GM12878 (cell line): Measurements from ENCODE around the gene ABCD3. TPM values are rescaled to one million over a fixed set of nuclear protein-coding genes. Genes with fewer than 3 reads are reported as not detected.

Source experiments
- MTA3 ChIP-seq: IDR thresholded peaks from 2 replicates; pipeline ENCODE4 v1.6.1; 2012; ENCODE audit warnings: low read length, inconsistent platforms, borderline replicate concordance
- ZBED1 ChIP-seq: IDR thresholded peaks from 2 replicates; pipeline ENCODE4 v1.6.1; 2016; ENCODE audit warnings: borderline replicate concordance
- polyA plus RNA-seq, 11 experiments: library from polyadenylated mRNA; depleted of rRNA in 4 of 11; unstranded in 6 of 11; stranded (reverse) in 5 of 11; fragments of >200 nt; fragmentation: Nextera tagmentation in 4 of 11; fragmentation: Illumina TruSeq in 1 of 11; extraction: Ambion mirVana in 4 of 11; extraction: Trizol in 1 of 11; gene quantifications; 1 replicate in 1 of 11; 2 replicates in 10 of 11; pipeline versions ENCODE4 v1.2.1 to v1.2.3, GENCODE V29; 2011 to 2016; ENCODE audit warnings: inconsistent platforms in 2 of 11, missing spikeins in 2 of 11, low read depth in 1 of 11
- total RNA-seq, 4 experiments: library from RNA; depleted of rRNA in 3 of 4; stranded (reverse); fragments of >200 nt in 3 of 4; fragmentation: Illumina TruSeq in 1 of 4; extraction: Trizol in 1 of 4; gene quantifications; 2 replicates each; pipeline versions ENCODE4 v1.2.1 to v1.2.3, GENCODE V29; 2013 to 2021
- TF ChIP-seq, protein P1 (sequence below): IDR thresholded peaks from 2 replicates; pipeline ENCODE4 v1.6.1; 2012; ENCODE audit warnings: mild to moderate bottlenecking, low read depth, low read length
- TF ChIP-seq, protein P2 (sequence below): fragments of 450-650 bp; formaldehyde crosslinking; IDR thresholded peaks from 2 replicates; pipeline ENCODE4 v1.5.0; 2022; ENCODE audit warnings: mild to moderate bottlenecking, missing genetic modification characterization
- TF ChIP-seq, protein P3 (sequence below): fragments of 450-650 bp; IDR thresholded peaks from 2 replicates; pipeline ENCODE4 v1.6.1; 2016; ENCODE audit warnings: mild to moderate bottlenecking
- TF ChIP-seq, protein P4 (sequence below): IDR thresholded peaks from 2 replicates; pipeline ENCODE4 v1.6.1; 2012; ENCODE audit warnings: low read depth, low read length, improper control_type of control experiment

ABCD3 gene
- total and polyA plus RNA-seq, 10 of the 15 experiments (the other 5 are each of a cell fraction or from before 2014, with no cell fraction given), result 15.1 to 40.2 (median 24.1) TPM

DNA sequence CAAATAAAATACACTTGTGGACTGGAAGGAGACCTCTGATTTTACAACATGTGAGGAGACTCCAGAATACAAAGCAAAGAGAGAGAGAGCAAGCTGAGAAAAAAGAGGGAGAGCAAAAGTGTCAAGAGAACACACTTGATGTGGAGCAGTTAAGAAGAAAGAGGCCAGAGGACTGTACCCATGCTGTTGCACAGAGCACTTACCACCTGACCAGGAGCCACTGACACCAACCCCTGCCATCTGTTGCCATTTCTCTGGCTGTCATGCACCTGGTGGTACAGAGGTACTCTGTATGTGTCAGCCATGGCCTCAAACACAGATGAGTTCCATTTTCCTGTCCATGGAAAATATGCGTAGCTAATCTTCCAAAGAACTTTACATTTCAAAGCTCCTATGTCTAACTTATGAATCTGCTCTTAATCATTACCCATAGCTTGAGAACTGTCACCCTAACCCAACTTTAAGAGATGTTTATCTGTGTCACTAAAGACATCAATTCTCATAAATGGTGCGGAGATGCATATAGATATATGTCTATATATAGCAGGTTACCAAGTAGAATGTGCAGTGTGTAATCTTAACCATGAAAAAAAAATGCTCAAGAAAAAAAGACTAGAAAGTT, 32.8 kb upstream of the ABCD3 start (continued):
- TF ChIP-seq, protein P1, sequence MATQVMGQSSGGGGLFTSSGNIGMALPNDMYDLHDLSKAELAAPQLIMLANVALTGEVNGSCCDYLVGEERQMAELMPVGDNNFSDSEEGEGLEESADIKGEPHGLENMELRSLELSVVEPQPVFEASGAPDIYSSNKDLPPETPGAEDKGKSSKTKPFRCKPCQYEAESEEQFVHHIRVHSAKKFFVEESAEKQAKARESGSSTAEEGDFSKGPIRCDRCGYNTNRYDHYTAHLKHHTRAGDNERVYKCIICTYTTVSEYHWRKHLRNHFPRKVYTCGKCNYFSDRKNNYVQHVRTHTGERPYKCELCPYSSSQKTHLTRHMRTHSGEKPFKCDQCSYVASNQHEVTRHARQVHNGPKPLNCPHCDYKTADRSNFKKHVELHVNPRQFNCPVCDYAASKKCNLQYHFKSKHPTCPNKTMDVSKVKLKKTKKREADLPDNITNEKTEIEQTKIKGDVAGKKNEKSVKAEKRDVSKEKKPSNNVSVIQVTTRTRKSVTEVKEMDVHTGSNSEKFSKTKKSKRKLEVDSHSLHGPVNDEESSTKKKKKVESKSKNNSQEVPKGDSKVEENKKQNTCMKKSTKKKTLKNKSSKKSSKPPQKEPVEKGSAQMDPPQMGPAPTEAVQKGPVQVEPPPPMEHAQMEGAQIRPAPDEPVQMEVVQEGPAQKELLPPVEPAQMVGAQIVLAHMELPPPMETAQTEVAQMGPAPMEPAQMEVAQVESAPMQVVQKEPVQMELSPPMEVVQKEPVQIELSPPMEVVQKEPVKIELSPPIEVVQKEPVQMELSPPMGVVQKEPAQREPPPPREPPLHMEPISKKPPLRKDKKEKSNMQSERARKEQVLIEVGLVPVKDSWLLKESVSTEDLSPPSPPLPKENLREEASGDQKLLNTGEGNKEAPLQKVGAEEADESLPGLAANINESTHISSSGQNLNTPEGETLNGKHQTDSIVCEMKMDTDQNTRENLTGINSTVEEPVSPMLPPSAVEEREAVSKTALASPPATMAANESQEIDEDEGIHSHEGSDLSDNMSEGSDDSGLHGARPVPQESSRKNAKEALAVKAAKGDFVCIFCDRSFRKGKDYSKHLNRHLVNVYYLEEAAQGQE, result no peak
- TF ChIP-seq, protein P2, sequence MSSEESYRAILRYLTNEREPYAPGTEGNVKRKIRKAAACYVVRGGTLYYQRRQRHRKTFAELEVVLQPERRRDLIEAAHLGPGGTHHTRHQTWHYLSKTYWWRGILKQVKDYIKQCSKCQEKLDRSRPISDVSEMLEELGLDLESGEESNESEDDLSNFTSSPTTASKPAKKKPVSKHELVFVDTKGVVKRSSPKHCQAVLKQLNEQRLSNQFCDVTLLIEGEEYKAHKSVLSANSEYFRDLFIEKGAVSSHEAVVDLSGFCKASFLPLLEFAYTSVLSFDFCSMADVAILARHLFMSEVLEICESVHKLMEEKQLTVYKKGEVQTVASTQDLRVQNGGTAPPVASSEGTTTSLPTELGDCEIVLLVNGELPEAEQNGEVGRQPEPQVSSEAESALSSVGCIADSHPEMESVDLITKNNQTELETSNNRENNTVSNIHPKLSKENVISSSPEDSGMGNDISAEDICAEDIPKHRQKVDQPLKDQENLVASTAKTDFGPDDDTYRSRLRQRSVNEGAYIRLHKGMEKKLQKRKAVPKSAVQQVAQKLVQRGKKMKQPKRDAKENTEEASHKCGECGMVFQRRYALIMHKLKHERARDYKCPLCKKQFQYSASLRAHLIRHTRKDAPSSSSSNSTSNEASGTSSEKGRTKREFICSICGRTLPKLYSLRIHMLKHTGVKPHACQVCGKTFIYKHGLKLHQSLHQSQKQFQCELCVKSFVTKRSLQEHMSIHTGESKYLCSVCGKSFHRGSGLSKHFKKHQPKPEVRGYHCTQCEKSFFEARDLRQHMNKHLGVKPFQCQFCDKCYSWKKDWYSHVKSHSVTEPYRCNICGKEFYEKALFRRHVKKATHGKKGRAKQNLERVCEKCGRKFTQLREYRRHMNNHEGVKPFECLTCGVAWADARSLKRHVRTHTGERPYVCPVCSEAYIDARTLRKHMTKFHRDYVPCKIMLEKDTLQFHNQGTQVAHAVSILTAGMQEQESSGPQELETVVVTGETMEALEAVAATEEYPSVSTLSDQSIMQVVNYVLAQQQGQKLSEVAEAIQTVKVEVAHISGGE (CRISPR knock-in tag), result no peak
- TF ChIP-seq MTA3 (no peak), ZBED1 (no peak)
- TF ChIP-seq, protein P3, sequence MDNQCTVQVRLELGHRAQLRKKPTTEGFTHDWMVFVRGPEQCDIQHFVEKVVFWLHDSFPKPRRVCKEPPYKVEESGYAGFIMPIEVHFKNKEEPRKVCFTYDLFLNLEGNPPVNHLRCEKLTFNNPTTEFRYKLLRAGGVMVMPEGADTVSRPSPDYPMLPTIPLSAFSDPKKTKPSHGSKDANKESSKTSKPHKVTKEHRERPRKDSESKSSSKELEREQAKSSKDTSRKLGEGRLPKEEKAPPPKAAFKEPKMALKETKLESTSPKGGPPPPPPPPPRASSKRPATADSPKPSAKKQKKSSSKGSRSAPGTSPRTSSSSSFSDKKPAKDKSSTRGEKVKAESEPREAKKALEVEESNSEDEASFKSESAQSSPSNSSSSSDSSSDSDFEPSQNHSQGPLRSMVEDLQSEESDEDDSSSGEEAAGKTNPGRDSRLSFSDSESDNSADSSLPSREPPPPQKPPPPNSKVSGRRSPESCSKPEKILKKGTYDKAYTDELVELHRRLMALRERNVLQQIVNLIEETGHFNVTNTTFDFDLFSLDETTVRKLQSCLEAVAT, result no peak
- TF ChIP-seq, protein P4, sequence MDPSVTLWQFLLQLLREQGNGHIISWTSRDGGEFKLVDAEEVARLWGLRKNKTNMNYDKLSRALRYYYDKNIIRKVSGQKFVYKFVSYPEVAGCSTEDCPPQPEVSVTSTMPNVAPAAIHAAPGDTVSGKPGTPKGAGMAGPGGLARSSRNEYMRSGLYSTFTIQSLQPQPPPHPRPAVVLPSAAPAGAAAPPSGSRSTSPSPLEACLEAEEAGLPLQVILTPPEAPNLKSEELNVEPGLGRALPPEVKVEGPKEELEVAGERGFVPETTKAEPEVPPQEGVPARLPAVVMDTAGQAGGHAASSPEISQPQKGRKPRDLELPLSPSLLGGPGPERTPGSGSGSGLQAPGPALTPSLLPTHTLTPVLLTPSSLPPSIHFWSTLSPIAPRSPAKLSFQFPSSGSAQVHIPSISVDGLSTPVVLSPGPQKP, result no peak
